Mesothelial cell of epicardium (in vitro differentiated cells): Measurements from ENCODE around the gene RASA2. TPM values are rescaled to one million over a fixed set of nuclear protein-coding genes. Genes with fewer than 3 reads are reported as not detected.

Experiments used
- DNase-seq, 2 experiments: peaks; one replicate each; pipeline ENCODE4 v3.0.0; 2021; ENCODE audit warnings: low spot score in 2 of 2; ENCODE audit not compliant: unreplicated experiment in 2 of 2
- H3K27ac Mint-ChIP-seq: 2 replicates; pipeline ENCODE4 v1.8.0; 2021; ENCODE audit warnings: mixed read lengths
- H3K27me3 Mint-ChIP-seq: 2 replicates; pipeline ENCODE4 v1.8.0; 2021; ENCODE audit warnings: low read depth, mixed read lengths
- H3K36me3 Mint-ChIP-seq: 2 replicates; pipeline ENCODE4 v1.8.0; 2021; ENCODE audit warnings: mixed read lengths
- H3K4me1 Mint-ChIP-seq: 2 replicates; pipeline ENCODE4 v1.8.0; 2021; ENCODE audit warnings: mixed read lengths
- H3K4me3 Mint-ChIP-seq: 2 replicates; pipeline ENCODE4 v1.8.0; 2021; ENCODE audit warnings: mild to moderate bottlenecking, moderate library complexity, mixed read lengths
- H3K9me3 Mint-ChIP-seq: 2 replicates; pipeline ENCODE4 v1.8.0; 2021; ENCODE audit warnings: mixed read lengths
- total RNA-seq: library from RNA; stranded (reverse); gene quantifications from 3 replicates; pipeline ENCODE4 v1.2.1, GENCODE V29; 2021
- TF ChIP-seq, protein P1 (sequence below): fragments of 200-600 bp; sonication (generic); IDR thresholded peaks from one replicate; pipeline ENCODE4 v1.5.0; 2021; ENCODE audit warnings: antibody characterized with exemption; ENCODE audit not compliant: unreplicated experiment

Gene RASA2
- total RNA-seq, 1 donor from 2014 or later: 14.5 TPM

DNA sequence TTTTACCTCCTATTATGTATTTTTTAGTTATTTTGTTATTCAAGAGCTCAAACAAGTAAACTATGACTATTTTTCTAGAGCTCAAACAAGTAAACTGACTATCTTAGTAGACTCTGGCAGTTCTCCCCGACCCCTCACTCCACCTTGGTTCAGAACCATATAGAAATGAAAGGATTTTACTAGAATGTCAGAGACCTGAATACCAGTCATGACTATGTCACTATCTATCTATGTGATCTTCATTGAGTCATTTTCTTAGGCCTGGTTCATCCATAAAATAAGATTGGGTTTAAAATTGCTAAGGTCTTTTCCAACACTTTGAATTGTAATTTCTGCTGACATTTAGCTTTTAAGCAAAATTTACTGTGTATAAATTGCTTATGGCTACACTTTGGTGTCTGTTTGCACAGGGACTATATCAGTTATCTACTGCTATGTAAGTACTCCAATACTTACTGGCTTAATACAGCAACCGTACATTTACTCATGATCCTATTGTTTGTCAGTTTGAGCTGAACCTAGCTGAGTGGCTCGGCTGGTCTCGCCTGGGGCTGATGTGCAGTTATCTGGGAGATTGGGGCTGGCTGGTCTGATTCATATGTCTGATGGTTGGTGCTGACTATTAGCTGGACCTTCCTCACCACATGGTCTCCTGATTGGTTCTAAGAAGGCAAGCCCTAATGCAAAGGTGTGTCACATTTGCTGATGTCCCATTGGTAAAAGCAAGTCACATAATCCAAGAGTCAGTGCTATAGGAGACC, 37.0 kb downstream of the RASA2 start:
- peaks cover 6% of the 10 kb centered on the region for H3K36me3 Mint-ChIP-seq
- H3K4me1 Mint-ChIP-seq: peaks cover 9% of the 10 kb centered on the region
- TF ChIP-seq, protein P1, sequence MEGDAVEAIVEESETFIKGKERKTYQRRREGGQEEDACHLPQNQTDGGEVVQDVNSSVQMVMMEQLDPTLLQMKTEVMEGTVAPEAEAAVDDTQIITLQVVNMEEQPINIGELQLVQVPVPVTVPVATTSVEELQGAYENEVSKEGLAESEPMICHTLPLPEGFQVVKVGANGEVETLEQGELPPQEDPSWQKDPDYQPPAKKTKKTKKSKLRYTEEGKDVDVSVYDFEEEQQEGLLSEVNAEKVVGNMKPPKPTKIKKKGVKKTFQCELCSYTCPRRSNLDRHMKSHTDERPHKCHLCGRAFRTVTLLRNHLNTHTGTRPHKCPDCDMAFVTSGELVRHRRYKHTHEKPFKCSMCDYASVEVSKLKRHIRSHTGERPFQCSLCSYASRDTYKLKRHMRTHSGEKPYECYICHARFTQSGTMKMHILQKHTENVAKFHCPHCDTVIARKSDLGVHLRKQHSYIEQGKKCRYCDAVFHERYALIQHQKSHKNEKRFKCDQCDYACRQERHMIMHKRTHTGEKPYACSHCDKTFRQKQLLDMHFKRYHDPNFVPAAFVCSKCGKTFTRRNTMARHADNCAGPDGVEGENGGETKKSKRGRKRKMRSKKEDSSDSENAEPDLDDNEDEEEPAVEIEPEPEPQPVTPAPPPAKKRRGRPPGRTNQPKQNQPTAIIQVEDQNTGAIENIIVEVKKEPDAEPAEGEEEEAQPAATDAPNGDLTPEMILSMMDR: no peak
- H3K27me3 Mint-ChIP-seq: no peaks in the 10 kb centered on the region
- DNase-seq: no peak
- H3K9me3 Mint-ChIP-seq: no peaks in the 10 kb centered on the region
- H3K4me3 Mint-ChIP-seq: no peak overlapping the region
- H3K27ac Mint-ChIP-seq: no peak overlapping the region

DNA sequence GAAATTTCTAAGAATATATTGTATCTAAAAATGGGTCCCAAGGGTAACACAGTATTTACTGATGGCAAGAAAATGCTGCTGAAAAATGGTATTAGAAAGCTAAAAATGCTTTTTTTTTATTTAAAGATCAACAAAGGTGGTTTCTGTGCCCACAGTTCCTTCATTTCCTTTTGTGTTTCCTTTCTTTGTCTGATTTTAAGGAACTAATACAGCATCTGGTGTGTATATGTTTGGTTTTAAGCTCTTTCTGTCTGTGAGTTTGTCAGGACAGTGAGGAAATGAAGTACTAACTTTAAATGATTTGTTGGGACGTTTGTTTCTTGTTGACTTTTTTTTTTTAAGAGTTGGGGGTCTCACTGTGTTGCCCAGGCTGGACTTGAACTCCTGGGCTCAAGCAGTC, 38.2 kb downstream of the RASA2 start:
- Mint-ChIP-seq H3K27ac (no peak overlapping the region), H3K27me3 (no peaks in the 10 kb centered on the region), H3K36me3 (peaks cover 2% of the 10 kb centered on the region), H3K4me3 (no peak overlapping the region), H3K9me3 (no peaks in the 10 kb centered on the region), H3K4me1 (peaks cover 16% of the 10 kb centered on the region)
- TF ChIP-seq, protein P1: no peak
- DNase-seq: no peak

DNA sequence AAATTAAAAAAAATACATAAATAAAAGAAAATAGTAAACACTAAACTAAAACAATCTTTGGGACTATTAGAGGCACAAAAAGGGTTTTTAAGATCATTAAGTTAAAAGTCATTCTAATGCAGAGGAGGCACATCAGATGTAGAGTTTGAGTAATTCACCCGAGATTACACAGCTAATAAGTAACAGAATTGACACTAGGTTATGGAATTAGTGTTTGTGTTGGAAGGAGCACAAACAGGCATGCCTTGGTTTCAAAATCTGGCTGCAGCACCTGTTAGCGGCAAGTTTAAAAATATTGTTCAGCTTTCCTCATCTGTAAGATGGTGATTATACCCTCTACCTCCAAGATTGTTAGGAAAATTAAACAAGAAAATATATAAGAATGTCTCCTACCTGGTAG, 39.0 kb downstream of the RASA2 start:
- H3K9me3 Mint-ChIP-seq: no peaks in the 10 kb centered on the region
- no peak for DNase-seq
- H3K27ac Mint-ChIP-seq: no peak overlapping the region
- no peaks in the 10 kb centered on the region for H3K27me3 Mint-ChIP-seq
- peaks cover 23% of the 10 kb centered on the region for H3K4me1 Mint-ChIP-seq
- TF ChIP-seq, protein P1: no peak
- peaks cover 2% of the 10 kb centered on the region for H3K36me3 Mint-ChIP-seq
- H3K4me3 Mint-ChIP-seq: no peak overlapping the region

DNA sequence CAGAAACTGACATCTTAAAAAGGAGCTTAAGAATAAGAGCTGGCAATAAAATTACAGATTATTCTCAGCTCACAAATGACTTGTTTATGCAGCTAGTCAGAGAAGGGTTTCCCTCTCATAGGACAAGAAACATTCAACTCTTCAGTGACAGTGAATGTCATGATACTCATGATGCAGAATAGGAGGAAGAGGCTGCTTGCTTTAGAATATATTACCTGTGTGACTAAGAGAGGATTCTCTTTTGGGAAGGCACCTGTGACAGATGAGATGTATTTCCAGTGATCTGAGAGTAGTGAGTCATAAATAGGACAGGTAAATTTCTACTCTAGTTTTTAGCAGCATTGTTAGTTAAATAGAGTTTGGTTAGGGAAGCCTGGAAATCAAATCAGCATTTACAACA, 39.9 kb downstream of the RASA2 start:
- peaks cover 2% of the 10 kb centered on the region for H3K36me3 Mint-ChIP-seq
- no peaks in the 10 kb centered on the region for H3K27me3 Mint-ChIP-seq
- H3K4me3 Mint-ChIP-seq: no peak overlapping the region
- H3K27ac Mint-ChIP-seq: no peak overlapping the region
- no peaks in the 10 kb centered on the region for H3K9me3 Mint-ChIP-seq
- DNase-seq: no peak
- peaks cover 20% of the 10 kb centered on the region for H3K4me1 Mint-ChIP-seq
- TF ChIP-seq, protein P1: no peak

DNA sequence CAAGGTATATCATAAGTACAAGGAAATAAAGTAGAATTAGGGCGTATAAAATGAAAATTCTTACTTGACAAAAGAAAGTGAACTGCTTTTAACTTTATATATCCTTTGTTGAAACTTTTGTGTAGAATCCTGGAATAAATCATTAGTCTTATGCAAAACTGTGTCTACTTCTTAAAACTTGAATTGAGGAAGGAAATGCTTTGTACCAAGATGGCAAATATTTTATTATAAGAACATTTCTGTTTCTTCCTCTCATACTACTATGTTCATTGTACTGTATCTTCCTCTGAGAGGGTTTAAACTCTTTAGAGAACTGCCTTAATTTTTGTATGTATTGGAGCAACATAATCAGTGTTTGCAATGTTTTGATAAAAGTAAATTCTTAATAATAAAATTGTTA, 42.0 kb downstream of the RASA2 start:
- TF ChIP-seq, protein P1: no peak
- H3K9me3 Mint-ChIP-seq: no peaks in the 10 kb centered on the region
- H3K27ac Mint-ChIP-seq: no peak overlapping the region
- no peaks in the 10 kb centered on the region for H3K27me3 Mint-ChIP-seq
- H3K4me1 Mint-ChIP-seq: peaks cover 17% of the 10 kb centered on the region
- no peak for DNase-seq
- H3K36me3 Mint-ChIP-seq: no peaks in the 10 kb centered on the region
- H3K4me3 Mint-ChIP-seq: no peak overlapping the region
